ENCODE data around the gene KAT8. TPM values are rescaled to one million over a fixed set of nuclear protein-coding genes. Genes with fewer than 3 reads are reported as not detected.
"Not testable (repeated sequence)": the region's sequence is repeated elsewhere in the genome, so short reads cannot be mapped to it uniquely, and the experiment has no call there.

KAT8 gene
- total RNA-seq, 1 donor from 2014 or later = 93.7 TPM

DNA sequence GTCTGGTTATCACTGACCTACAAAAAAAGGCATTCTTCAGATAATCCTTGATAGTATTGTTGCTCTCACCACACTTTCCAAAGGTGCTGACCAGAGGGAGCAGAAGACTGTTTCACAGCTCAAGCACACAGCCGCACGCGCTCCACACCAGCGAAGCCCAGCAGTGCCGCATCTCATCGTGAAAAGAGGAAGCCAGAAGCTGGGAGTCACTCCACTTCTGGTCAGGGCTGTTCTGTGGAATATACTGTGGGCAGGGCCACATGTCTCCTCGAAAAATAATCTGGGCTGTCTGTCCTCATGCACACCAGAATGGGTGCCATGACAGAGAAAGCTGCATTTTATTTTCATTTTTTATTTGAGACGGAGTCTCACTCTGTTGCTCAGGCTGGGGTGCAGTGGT is 39.7 kb downstream of the KAT8 start:
- TF ChIP-seq, protein P1, sequence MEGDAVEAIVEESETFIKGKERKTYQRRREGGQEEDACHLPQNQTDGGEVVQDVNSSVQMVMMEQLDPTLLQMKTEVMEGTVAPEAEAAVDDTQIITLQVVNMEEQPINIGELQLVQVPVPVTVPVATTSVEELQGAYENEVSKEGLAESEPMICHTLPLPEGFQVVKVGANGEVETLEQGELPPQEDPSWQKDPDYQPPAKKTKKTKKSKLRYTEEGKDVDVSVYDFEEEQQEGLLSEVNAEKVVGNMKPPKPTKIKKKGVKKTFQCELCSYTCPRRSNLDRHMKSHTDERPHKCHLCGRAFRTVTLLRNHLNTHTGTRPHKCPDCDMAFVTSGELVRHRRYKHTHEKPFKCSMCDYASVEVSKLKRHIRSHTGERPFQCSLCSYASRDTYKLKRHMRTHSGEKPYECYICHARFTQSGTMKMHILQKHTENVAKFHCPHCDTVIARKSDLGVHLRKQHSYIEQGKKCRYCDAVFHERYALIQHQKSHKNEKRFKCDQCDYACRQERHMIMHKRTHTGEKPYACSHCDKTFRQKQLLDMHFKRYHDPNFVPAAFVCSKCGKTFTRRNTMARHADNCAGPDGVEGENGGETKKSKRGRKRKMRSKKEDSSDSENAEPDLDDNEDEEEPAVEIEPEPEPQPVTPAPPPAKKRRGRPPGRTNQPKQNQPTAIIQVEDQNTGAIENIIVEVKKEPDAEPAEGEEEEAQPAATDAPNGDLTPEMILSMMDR (IDR thresholded peaks at IDR 0.05) = no peak
- H3K4me3 Mint-ChIP-seq = no peak overlapping the region

GRCh38 chr16:31167315-31167714 is 49.9 kb downstream of the KAT8 start:
- Mint-ChIP-seq H3K27me3 (no peaks in the 10 kb centered on the region), H3K9me3 (no peaks in the 10 kb centered on the region), H3K4me3 (no peak overlapping the region), H3K36me3 (ENCODE audit: low read depth) (no peaks in the 10 kb centered on the region), H3K4me1 (no peaks in the 10 kb centered on the region), H3K27ac (no peak overlapping the region)
- intact Hi-C loops (cut with micrococcal nuclease) = no loop called here
- DNase-seq (no peak), ATAC-seq (ENCODE audit: low read depth) (no peak)
- TF ChIP-seq, protein P1 (IDR thresholded peaks at IDR 0.05) = no peak
- CTCF ChIA-PET = no interaction called here
- POLR2A ChIA-PET = interaction anchor here (0.7 kb wide), 3 partner anchors 17 to 26 kb away, joined by 3 to 5 read pairs (median 3); partner anchors contain the start of gene PRSS36

More for the DNA sequence above, 39.7 kb downstream of the KAT8 start:
- POLR2A ChIA-PET = interaction anchor here (0.6 to 2.6 kb wide), 4 partner anchors 20 to 158 kb away, joined by 3 to 13 read pairs (median 6); partner anchors contain the start of genes FUS and KAT8
- no peak overlapping the region for H3K27ac Mint-ChIP-seq
- no peaks in the 10 kb centered on the region for H3K9me3 Mint-ChIP-seq
- H3K27me3 Mint-ChIP-seq = peaks cover 2% of the 10 kb centered on the region
- intact Hi-C loops (cut with micrococcal nuclease) = no loop called here
- DNase-seq (no peak), ATAC-seq (ENCODE audit: low read depth) (no peak)
- no peaks in the 10 kb centered on the region for H3K36me3 Mint-ChIP-seq (ENCODE audit: low read depth)
- CTCF ChIA-PET = interaction anchor here (1.3 to 3.1 kb wide), 2 partner anchors 15 to 49 kb away, joined by 5 to 11 read pairs; partner anchors contain the start of gene BCKDK
- H3K4me1 Mint-ChIP-seq = peaks cover 8% of the 10 kb centered on the region

- TF ChIP-seq, protein P1 (IDR thresholded peaks at IDR 0.05) = no peak
- CTCF ChIA-PET = no interaction called here
- Mint-ChIP-seq H3K4me1 (no peaks in the 10 kb centered on the region), H3K9me3 (no peaks in the 10 kb centered on the region), H3K36me3 (ENCODE audit: low read depth) (no peaks in the 10 kb centered on the region), H3K27me3 (no peaks in the 10 kb centered on the region), H3K27ac (no peak overlapping the region), H3K4me3 (no peak overlapping the region)
- no peak for DNase-seq
- no peak for ATAC-seq (ENCODE audit: low read depth)
- POLR2A ChIA-PET = interaction anchor here (0.6 kb wide), 1 partner anchor 30 kb away, joined by 3 read pairs; no protein-coding TSS in a partner anchor
- intact Hi-C loops (cut with micrococcal nuclease) = no loop called here
These were observed 51.4 kb downstream of the KAT8 start for GRCh38 chr16:31168848-31169247.

GRCh38 chr16:31170048-31170447 is 52.6 kb downstream of the KAT8 start:
- H3K27ac Mint-ChIP-seq = not testable (repeated sequence)

DNA sequence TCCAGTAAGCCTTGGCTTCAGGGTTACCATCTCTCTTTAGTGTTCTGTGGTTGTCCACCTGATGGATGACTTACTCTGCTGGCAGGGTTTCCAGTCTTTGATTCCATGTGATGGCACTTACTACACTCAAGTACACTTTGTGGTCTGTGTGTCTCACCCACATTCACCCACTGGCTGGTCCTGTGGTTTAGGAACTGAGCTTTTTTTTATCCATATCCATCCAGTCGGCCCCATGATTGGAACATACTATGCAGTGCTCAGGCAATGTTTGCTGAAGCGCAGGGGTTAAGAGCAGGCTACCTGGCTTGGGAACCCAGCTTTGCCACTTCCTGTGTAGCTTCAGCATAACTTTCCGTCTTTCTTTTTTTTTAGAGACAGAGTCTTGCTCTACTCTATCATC is 59.7 kb downstream of the KAT8 start:
- H3K9me3 Mint-ChIP-seq = no peaks in the 10 kb centered on the region
- H3K36me3 Mint-ChIP-seq (ENCODE audit: low read depth) = peaks cover 17% of the 10 kb centered on the region
- DNase-seq (no peak), ATAC-seq (ENCODE audit: low read depth) (no peak)
- ChIA-PET POLR2A (interaction anchor here (0.6 to 5.2 kb wide), 10 partner anchors 13 to 282 kb away, joined by 3 to 147 read pairs (median 4); partner anchors contain the start of genes ARMC5, PYCARD, ZNF646 and ZNF668), CTCF (interaction anchor here (1.0 to 2.2 kb wide), 3 partner anchors 35 to 205 kb away, joined by 3 to 12 read pairs (median 4); no protein-coding TSS in a partner anchor)
- H3K4me3 Mint-ChIP-seq = peak overlapping the region; percentile 30
- intact Hi-C loops (cut with micrococcal nuclease) = loop anchor here (5.0 to 10.0 kb wide), 3 partner anchors 60 to 1360 kb away; partner anchors contain the start of genes KAT8, PAGR1 and ZNF267
- peak overlapping the region; percentile 100 for H3K27ac Mint-ChIP-seq
- peaks cover 34% of the 10 kb centered on the region for H3K4me1 Mint-ChIP-seq
- no peaks in the 10 kb centered on the region for H3K27me3 Mint-ChIP-seq
- TF ChIP-seq, protein P1 (IDR thresholded peaks at IDR 0.05) = no peak

More at GRCh38 chr16:31170048-31170447, 52.6 kb downstream of the KAT8 start:
- H3K4me1 Mint-ChIP-seq; DNase-seq; H3K27me3 Mint-ChIP-seq; ATAC-seq (ENCODE audit: low read depth); H3K4me3 Mint-ChIP-seq; CTCF ChIA-PET; POLR2A ChIA-PET; H3K9me3 Mint-ChIP-seq; H3K36me3 Mint-ChIP-seq (ENCODE audit: low read depth): not testable (repeated sequence)
- intact Hi-C loops (cut with micrococcal nuclease) = loop anchor here (10.0 kb wide), 1 partner anchor 705 kb away; the partner anchor contains the start of gene ZNF267
